ENCODE results near the gene CACNA2D3. TPM values are rescaled to one million over a fixed set of nuclear protein-coding genes. Genes with fewer than 3 reads are reported as not detected.

The CACNA2D3 gene
- polyA plus RNA-seq, 1 donor from 2014 or later, result 26.2 TPM

- Histone ChIP-seq H3K9ac (ENCODE audit: low read length) (no peak overlapping the region), H3K4me2 (ENCODE audit: low read length) (no peak overlapping the region), H3K9me3 (ENCODE audit: low read length) (no peaks in the 10 kb centered on the region), H3K9me2 (ENCODE audit: insufficient read depth, low read length) (no peaks in the 10 kb centered on the region), H3K36me3 (ENCODE audit: insufficient read depth, low read length) (no peaks in the 10 kb centered on the region), H3K27me3 (ENCODE audit: insufficient read depth, low read depth, low read length) (no peaks in the 10 kb centered on the region), H2AFZ (ENCODE audit: low read depth, low read length) (no peak overlapping the region), H3K27ac (ENCODE audit: low read length) (no peak overlapping the region), H4K20me1 (ENCODE audit: insufficient read depth) (no peaks in the 10 kb centered on the region), H3F3A (ENCODE audit: insufficient read depth, low read length, poor library complexity, severe bottlenecking) (no peaks in the 10 kb centered on the region), H3K4me3 (ENCODE audit: low read length) (no peak overlapping the region), H3K79me2 (replicated peaks; ENCODE audit: insufficient read depth, low read length) (no peaks in the 10 kb centered on the region)
- no peak for TF ChIP-seq POLR2AphosphoS5 (IDR thresholded peaks at IDR 0.05)
- TF ChIP-seq TAF1 (IDR thresholded peaks at IDR 0.05; ENCODE audit: low read depth), result no peak
Observed at GRCh38 chr3:54577313-54577712, 455.0 kb downstream of the CACNA2D3 start.

DNA sequence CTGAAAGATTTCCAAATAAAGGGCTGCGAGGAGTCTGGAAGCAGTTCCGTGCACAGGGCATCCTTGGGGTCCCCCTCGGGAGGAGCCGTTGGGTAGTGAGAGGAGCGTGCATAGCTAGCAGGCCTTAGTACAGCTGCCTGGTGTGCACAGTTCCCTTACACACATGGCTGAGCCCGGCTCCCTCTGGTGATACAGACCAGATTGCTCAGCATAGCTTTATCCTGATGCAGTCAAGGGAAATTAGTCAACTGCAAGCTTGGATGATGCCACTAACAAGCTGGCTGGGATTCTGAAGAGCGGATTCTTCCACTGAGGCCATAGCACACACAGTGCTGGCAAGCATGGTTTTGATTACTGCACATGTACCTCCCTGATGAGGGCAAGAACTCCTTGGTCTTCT is 456.1 kb downstream of the CACNA2D3 start:
- Histone ChIP-seq H3K9me2 (ENCODE audit: insufficient read depth, low read length) (no peaks in the 10 kb centered on the region), H3F3A (ENCODE audit: insufficient read depth, low read length, poor library complexity, severe bottlenecking) (no peaks in the 10 kb centered on the region), H3K36me3 (ENCODE audit: insufficient read depth, low read length) (no peaks in the 10 kb centered on the region), H2AFZ (ENCODE audit: low read depth, low read length) (no peak overlapping the region), H3K4me3 (ENCODE audit: low read length) (no peak overlapping the region), H3K9me3 (ENCODE audit: low read length) (no peaks in the 10 kb centered on the region), H3K4me2 (ENCODE audit: low read length) (no peak overlapping the region), H3K27me3 (ENCODE audit: insufficient read depth, low read depth, low read length) (no peaks in the 10 kb centered on the region), H3K27ac (ENCODE audit: low read length) (no peak overlapping the region), H3K9ac (ENCODE audit: low read length) (no peak overlapping the region), H3K79me2 (replicated peaks; ENCODE audit: insufficient read depth, low read length) (no peaks in the 10 kb centered on the region), H4K20me1 (ENCODE audit: insufficient read depth) (no peaks in the 10 kb centered on the region)
- no peak for TF ChIP-seq RAD21 (conservative IDR thresholded peaks at IDR 0.05)
- TF ChIP-seq, protein P1, sequence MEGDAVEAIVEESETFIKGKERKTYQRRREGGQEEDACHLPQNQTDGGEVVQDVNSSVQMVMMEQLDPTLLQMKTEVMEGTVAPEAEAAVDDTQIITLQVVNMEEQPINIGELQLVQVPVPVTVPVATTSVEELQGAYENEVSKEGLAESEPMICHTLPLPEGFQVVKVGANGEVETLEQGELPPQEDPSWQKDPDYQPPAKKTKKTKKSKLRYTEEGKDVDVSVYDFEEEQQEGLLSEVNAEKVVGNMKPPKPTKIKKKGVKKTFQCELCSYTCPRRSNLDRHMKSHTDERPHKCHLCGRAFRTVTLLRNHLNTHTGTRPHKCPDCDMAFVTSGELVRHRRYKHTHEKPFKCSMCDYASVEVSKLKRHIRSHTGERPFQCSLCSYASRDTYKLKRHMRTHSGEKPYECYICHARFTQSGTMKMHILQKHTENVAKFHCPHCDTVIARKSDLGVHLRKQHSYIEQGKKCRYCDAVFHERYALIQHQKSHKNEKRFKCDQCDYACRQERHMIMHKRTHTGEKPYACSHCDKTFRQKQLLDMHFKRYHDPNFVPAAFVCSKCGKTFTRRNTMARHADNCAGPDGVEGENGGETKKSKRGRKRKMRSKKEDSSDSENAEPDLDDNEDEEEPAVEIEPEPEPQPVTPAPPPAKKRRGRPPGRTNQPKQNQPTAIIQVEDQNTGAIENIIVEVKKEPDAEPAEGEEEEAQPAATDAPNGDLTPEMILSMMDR (IDR thresholded peaks at IDR 0.05; ENCODE audit: poor library complexity, severe bottlenecking), result no peak
- TF ChIP-seq SMC3 (conservative IDR thresholded peaks at IDR 0.05; ENCODE audit: poor library complexity), result no peak
- no peak for TF ChIP-seq POLR2AphosphoS5 (IDR thresholded peaks at IDR 0.05)
- TF ChIP-seq EZH2 (IDR thresholded peaks at IDR 0.05; ENCODE audit: borderline replicate concordance, insufficient read depth, low read length, poor library complexity, severe bottlenecking), result no peak
- no peak for TF ChIP-seq TAF1 (IDR thresholded peaks at IDR 0.05; ENCODE audit: low read depth)
- no peak for TF ChIP-seq EP300 (conservative IDR thresholded peaks at IDR 0.05; ENCODE audit: poor library complexity, severe bottlenecking)
- TF ChIP-seq MXI1 (conservative IDR thresholded peaks at IDR 0.05; ENCODE audit: poor library complexity, severe bottlenecking), result no peak
- TF ChIP-seq, protein P2, sequence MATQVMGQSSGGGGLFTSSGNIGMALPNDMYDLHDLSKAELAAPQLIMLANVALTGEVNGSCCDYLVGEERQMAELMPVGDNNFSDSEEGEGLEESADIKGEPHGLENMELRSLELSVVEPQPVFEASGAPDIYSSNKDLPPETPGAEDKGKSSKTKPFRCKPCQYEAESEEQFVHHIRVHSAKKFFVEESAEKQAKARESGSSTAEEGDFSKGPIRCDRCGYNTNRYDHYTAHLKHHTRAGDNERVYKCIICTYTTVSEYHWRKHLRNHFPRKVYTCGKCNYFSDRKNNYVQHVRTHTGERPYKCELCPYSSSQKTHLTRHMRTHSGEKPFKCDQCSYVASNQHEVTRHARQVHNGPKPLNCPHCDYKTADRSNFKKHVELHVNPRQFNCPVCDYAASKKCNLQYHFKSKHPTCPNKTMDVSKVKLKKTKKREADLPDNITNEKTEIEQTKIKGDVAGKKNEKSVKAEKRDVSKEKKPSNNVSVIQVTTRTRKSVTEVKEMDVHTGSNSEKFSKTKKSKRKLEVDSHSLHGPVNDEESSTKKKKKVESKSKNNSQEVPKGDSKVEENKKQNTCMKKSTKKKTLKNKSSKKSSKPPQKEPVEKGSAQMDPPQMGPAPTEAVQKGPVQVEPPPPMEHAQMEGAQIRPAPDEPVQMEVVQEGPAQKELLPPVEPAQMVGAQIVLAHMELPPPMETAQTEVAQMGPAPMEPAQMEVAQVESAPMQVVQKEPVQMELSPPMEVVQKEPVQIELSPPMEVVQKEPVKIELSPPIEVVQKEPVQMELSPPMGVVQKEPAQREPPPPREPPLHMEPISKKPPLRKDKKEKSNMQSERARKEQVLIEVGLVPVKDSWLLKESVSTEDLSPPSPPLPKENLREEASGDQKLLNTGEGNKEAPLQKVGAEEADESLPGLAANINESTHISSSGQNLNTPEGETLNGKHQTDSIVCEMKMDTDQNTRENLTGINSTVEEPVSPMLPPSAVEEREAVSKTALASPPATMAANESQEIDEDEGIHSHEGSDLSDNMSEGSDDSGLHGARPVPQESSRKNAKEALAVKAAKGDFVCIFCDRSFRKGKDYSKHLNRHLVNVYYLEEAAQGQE (IDR thresholded peaks at IDR 0.05; ENCODE audit: borderline replicate concordance), result no peak

DNA sequence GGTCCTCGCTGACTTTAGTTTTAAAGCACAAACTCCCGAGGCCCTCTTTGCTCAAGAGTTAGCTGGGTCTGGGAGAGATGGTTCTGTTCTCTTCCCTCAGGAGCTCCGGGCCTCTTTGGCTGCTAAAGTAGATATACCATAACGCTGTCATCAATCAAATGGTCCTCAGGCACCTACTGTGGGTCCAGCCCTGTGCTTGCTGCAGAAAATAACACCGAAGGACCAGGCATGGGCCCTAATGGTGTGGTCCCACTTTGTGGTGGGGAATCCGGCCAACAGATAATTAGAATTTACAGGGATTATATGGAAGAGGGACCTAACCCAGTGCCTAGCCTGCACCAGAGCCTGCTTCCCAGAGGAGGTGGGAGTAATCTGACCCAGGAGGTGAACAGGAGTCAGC is 458.1 kb downstream of the CACNA2D3 start:
- Histone ChIP-seq H3K4me3 (ENCODE audit: low read length) (no peak overlapping the region), H3K9me3 (ENCODE audit: low read length) (no peaks in the 10 kb centered on the region), H2AFZ (ENCODE audit: low read depth, low read length) (no peak overlapping the region), H3K4me2 (ENCODE audit: low read length) (no peak overlapping the region), H3K36me3 (ENCODE audit: insufficient read depth, low read length) (no peaks in the 10 kb centered on the region), H4K20me1 (ENCODE audit: insufficient read depth) (no peaks in the 10 kb centered on the region), H3F3A (ENCODE audit: insufficient read depth, low read length, poor library complexity, severe bottlenecking) (no peaks in the 10 kb centered on the region), H3K9me2 (ENCODE audit: insufficient read depth, low read length) (no peaks in the 10 kb centered on the region), H3K79me2 (replicated peaks; ENCODE audit: insufficient read depth, low read length) (no peaks in the 10 kb centered on the region), H3K27ac (ENCODE audit: low read length) (no peak overlapping the region), H3K9ac (ENCODE audit: low read length) (no peak overlapping the region), H3K27me3 (ENCODE audit: insufficient read depth, low read depth, low read length) (no peaks in the 10 kb centered on the region)
- no peak for TF ChIP-seq RAD21 (conservative IDR thresholded peaks at IDR 0.05)
- TF ChIP-seq TAF1 (IDR thresholded peaks at IDR 0.05; ENCODE audit: low read depth), result no peak

Measured in neural cell (in vitro differentiated cells).